H1 (cell line): Measurements from ENCODE around the gene C3orf22.

ENCODE experiments used
- CBX5 ChIP-seq: fragments of 300-800, 300-1000 bp; sonication (generic); IDR thresholded peaks from 2 replicates; pipeline ENCODE4 v1.7.1; 2016; ENCODE audit warnings: antibody characterized with exemption, low read length, low read depth
- POLR2AphosphoS5 ChIP-seq: IDR thresholded peaks from 2 replicates; pipeline ENCODE4 v1.6.1; 2011; ENCODE audit warnings: low read depth, low read length
- ZNF274 ChIP-seq: IDR thresholded peaks from 2 replicates; pipeline ENCODE4 v1.7.0; 2012; ENCODE audit warnings: low read length, borderline replicate concordance; ENCODE audit errors: extremely low read depth
- TF ChIP-seq, protein P1 (sequence below), 3 experiments: IDR thresholded peaks; 1 replicate in 2 of 3; 2 replicates in 1 of 3; pipeline versions ENCODE4 v1.5.1 to v1.6.1; 2011; ENCODE audit warnings: low read length in 3 of 3, mild to moderate bottlenecking in 3 of 3, inconsistent platforms in 2 of 3, low read depth in 1 of 3, moderate library complexity in 1 of 3; ENCODE audit not compliant: insufficient read depth in 1 of 3; ENCODE audit errors: control extremely low read depth in 1 of 3
- TF ChIP-seq, protein P2 (sequence below): IDR thresholded peaks from 2 replicates; pipeline ENCODE4 v1.6.1; 2012; ENCODE audit warnings: inconsistent platforms

GRCh38 chr3:126551839-126552687, 6.7 kb downstream of the C3orf22 start:
- TF ChIP-seq, protein P1, sequence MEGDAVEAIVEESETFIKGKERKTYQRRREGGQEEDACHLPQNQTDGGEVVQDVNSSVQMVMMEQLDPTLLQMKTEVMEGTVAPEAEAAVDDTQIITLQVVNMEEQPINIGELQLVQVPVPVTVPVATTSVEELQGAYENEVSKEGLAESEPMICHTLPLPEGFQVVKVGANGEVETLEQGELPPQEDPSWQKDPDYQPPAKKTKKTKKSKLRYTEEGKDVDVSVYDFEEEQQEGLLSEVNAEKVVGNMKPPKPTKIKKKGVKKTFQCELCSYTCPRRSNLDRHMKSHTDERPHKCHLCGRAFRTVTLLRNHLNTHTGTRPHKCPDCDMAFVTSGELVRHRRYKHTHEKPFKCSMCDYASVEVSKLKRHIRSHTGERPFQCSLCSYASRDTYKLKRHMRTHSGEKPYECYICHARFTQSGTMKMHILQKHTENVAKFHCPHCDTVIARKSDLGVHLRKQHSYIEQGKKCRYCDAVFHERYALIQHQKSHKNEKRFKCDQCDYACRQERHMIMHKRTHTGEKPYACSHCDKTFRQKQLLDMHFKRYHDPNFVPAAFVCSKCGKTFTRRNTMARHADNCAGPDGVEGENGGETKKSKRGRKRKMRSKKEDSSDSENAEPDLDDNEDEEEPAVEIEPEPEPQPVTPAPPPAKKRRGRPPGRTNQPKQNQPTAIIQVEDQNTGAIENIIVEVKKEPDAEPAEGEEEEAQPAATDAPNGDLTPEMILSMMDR (IDR thresholded peaks at IDR 0.05; ENCODE audit: control extremely low read depth in 1 of 3, insufficient read depth in 1 of 3, low read depth in 1 of 3, low read length in 3 of 3): no peak
- TF ChIP-seq ZNF274 (no peak), CBX5 (no peak), POLR2AphosphoS5 (no peak)
- TF ChIP-seq, protein P2, sequence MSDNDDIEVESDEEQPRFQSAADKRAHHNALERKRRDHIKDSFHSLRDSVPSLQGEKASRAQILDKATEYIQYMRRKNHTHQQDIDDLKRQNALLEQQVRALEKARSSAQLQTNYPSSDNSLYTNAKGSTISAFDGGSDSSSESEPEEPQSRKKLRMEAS: no peak
